IMR-90 (cell line): Measurements from ENCODE around the gene TBPL2. TPM values are rescaled to one million over a fixed set of nuclear protein-coding genes. Genes with fewer than 3 reads are reported as not detected.

ENCODE experiments used
- ATAC-seq: fragments of 200-7000 bp; cut with Tn5 transposase; 2 replicates; pipeline ENCODE4 v1.9.1; 2020; ENCODE audit warnings: low read depth, mild to moderate bottlenecking, moderate library complexity
- BruUV-seq: library from RNA; stranded (reverse); fragments of 400-500 nt; replicated peaks from 2 replicates; lab custom pipeline; 2021; lab: Mats Ljungman, UMichigan
- CTCF ChIA-PET: fragments of 300-600 bp; formaldehyde crosslinking; extraction: SDS; loops from one replicate; lab custom pipeline; 2021; ENCODE audit warnings: antibody characterized with exemption; lab: Yijun Ruan, JAX
- POLR2A ChIA-PET: fragments of 300-600 bp; sonication (Branson Sonifier 250); formaldehyde crosslinking; loops from one replicate; lab custom pipeline; 2022; ENCODE audit warnings: antibody characterized with exemption; ENCODE audit not compliant: unreplicated experiment; lab: Charles Lee
- DNase-seq: peaks from one replicate; pipeline ENCODE4 v3.0.0; 2013
- H2AFZ ChIP-seq: replicated peaks from 2 replicates; pipeline ENCODE3; 2013; ENCODE audit warnings: low read length, mild to moderate bottlenecking; ENCODE audit not compliant: poor library complexity
- H2AK5ac ChIP-seq: 2 replicates; pipeline ENCODE4 v1.6.1; 2013; ENCODE audit warnings: low read depth, low read length, inconsistent platforms
- H2AK9ac ChIP-seq: replicated peaks from 2 replicates; pipeline ENCODE3; 2013; ENCODE audit warnings: mild to moderate bottlenecking, low read depth, low read length, moderate library complexity; ENCODE audit not compliant: poor library complexity
- H2BK120ac ChIP-seq: 2 replicates; pipeline ENCODE4 v1.6.1; 2013; ENCODE audit warnings: low read depth, low read length, inconsistent platforms
- H2BK15ac ChIP-seq: 3 replicates; pipeline ENCODE4 v1.6.1; 2013; ENCODE audit warnings: low read depth, low read length, inconsistent platforms
- H2BK20ac ChIP-seq: 2 replicates; pipeline ENCODE4 v1.6.1; 2013; ENCODE audit warnings: low read depth, mild to moderate bottlenecking, inconsistent platforms, low read length, moderate library complexity
- H2BK5ac ChIP-seq: 2 replicates; pipeline ENCODE4 v1.6.1; 2013; ENCODE audit warnings: mild to moderate bottlenecking, low read depth, low read length, inconsistent platforms; ENCODE audit not compliant: poor library complexity, severe bottlenecking
- H3K14ac ChIP-seq: replicated peaks from 2 replicates; pipeline ENCODE4 v1.6.1; 2013; ENCODE audit warnings: low read depth, low read length, inconsistent platforms
- H3K18ac ChIP-seq: 2 replicates; pipeline ENCODE4 v1.6.1; 2013; ENCODE audit warnings: low read depth, low read length, control low read depth
- H3K23ac ChIP-seq: 2 replicates; pipeline ENCODE4 v1.6.1; 2013; ENCODE audit warnings: low read depth, low read length, inconsistent platforms
- H3K27ac ChIP-seq: 2 replicates; pipeline ENCODE4 v1.5.1; 2013; ENCODE audit warnings: mild to moderate bottlenecking, control low read depth, low read length; ENCODE audit not compliant: insufficient read depth
- H3K27me3 ChIP-seq: 2 replicates; pipeline ENCODE4 v1.6.1; 2013; ENCODE audit warnings: low read length; ENCODE audit not compliant: control insufficient read depth, insufficient read depth
- H3K36me3 ChIP-seq: 2 replicates; pipeline ENCODE4 v1.6.1; 2013; ENCODE audit warnings: low read length, mixed read lengths; ENCODE audit not compliant: control insufficient read depth, insufficient read depth
- H3K4ac ChIP-seq: 2 replicates; pipeline ENCODE4 v1.6.1; 2013; ENCODE audit warnings: low read depth, low read length, inconsistent platforms
- H3K4me1 ChIP-seq: 2 replicates; pipeline ENCODE4 v1.6.1; 2013; ENCODE audit warnings: low read length, mixed read lengths; ENCODE audit not compliant: control insufficient read depth, insufficient read depth
- H3K4me2 ChIP-seq: 2 replicates; pipeline ENCODE4 v1.6.1; 2013; ENCODE audit warnings: low read depth, mild to moderate bottlenecking, control low read depth, low read length, moderate library complexity
- H3K4me3 ChIP-seq: 2 replicates; pipeline ENCODE4 v1.5.1; 2013; ENCODE audit warnings: low read depth, mild to moderate bottlenecking, control low read depth, low read length, moderate library complexity; ENCODE audit not compliant: insufficient read depth
- H3K56ac ChIP-seq: 2 replicates; pipeline ENCODE4 v1.6.1; 2013; ENCODE audit warnings: low read length, inconsistent platforms; ENCODE audit not compliant: insufficient read depth; ENCODE audit errors: extremely low read depth
- H3K79me1 ChIP-seq, 2 experiments: 2 replicates each; pipeline ENCODE4 v1.6.1; 2013; ENCODE audit warnings: low read length in 2 of 2, inconsistent platforms in 1 of 2, low read depth in 1 of 2
- H3K9ac ChIP-seq: 2 replicates; pipeline ENCODE4 v1.6.1; 2013; ENCODE audit warnings: low read depth, low read length, control low read depth
- H3K9me1 ChIP-seq: 2 replicates; pipeline ENCODE4 v1.6.1; 2013; ENCODE audit warnings: low read length, inconsistent platforms; ENCODE audit not compliant: insufficient read depth
- H3K9me3 ChIP-seq: 2 replicates; pipeline ENCODE4 v1.6.1; 2013; ENCODE audit warnings: low read length; ENCODE audit not compliant: control insufficient read depth, insufficient read depth
- H4K20me1 ChIP-seq: 2 replicates; pipeline ENCODE4 v1.6.1; 2013; ENCODE audit warnings: low read length, inconsistent platforms; ENCODE audit not compliant: insufficient read depth
- H4K5ac ChIP-seq: 2 replicates; pipeline ENCODE4 v1.6.1; 2013; ENCODE audit warnings: mild to moderate bottlenecking, low read depth, low read length, control low read depth
- H4K8ac ChIP-seq, 2 experiments: 2 replicates each; pipeline ENCODE4 v1.6.1; 2013; ENCODE audit warnings: low read depth in 2 of 2, low read length in 2 of 2, control low read depth in 1 of 2, inconsistent platforms in 1 of 2
- H4K91ac ChIP-seq: 2 replicates; pipeline ENCODE4 v1.6.1; 2013; ENCODE audit warnings: low read depth, low read length, inconsistent platforms; ENCODE audit not compliant: insufficient read depth
- BHLHE40 ChIP-seq: fragments of 150-350 bp; IDR thresholded peaks from 2 replicates; pipeline ENCODE4 v1.6.1; 2016; ENCODE audit warnings: mild to moderate bottlenecking, low read depth, low read length
- CEBPB ChIP-seq: IDR thresholded peaks from 2 replicates; pipeline ENCODE4 v1.6.1; 2012; ENCODE audit warnings: low read depth, low read length, improper control_type of control experiment
- CHD1 ChIP-seq: IDR thresholded peaks from 2 replicates; pipeline ENCODE4 v1.6.1; 2012; ENCODE audit warnings: low read depth, low read length, improper control_type of control experiment
- FOS ChIP-seq: fragments of 150-350 bp; IDR thresholded peaks from 2 replicates; pipeline ENCODE4 v1.6.1; 2016; ENCODE audit warnings: low read depth, low read length
- NFE2L2 ChIP-seq: fragments of 150-350 bp; IDR thresholded peaks from 2 replicates; pipeline ENCODE4 v1.6.1; 2016; ENCODE audit warnings: low read depth, mild to moderate bottlenecking, low read length
- POLR2A ChIP-seq: IDR thresholded peaks from 2 replicates; pipeline ENCODE4 v1.6.1; 2012; ENCODE audit warnings: mild to moderate bottlenecking, low read depth, low read length
- RCOR1 ChIP-seq: IDR thresholded peaks from 2 replicates; pipeline ENCODE4 v1.6.1; 2012; ENCODE audit warnings: mild to moderate bottlenecking, low read length, improper control_type of control experiment; ENCODE audit not compliant: insufficient replicate concordance
- SMC3 ChIP-seq: fragments of 150-350 bp; IDR thresholded peaks from 2 replicates; pipeline ENCODE4 v1.6.1; 2016; ENCODE audit warnings: low read depth, mild to moderate bottlenecking, antibody characterized with exemption, low read length, moderate library complexity
- WGBS, 2 experiments: methylation state at CpG; one replicate each; pipeline versions ENCODE4 v1.1.5 to v1.1.7; 2013; ENCODE audit warnings: missing lambda C conversion rate in 2 of 2; ENCODE audit not compliant: insufficient read length in 1 of 2; ENCODE audit errors: extremely low coverage in 2 of 2; 5-methylcytosine and 5-hydroxymethylcytosine counted together
- dilution Hi-C: fragments of 300-500 bp; cut with HindIII; formaldehyde crosslinking; loops from one replicate; pipeline ENCODE4 v1.14.3; 2018; ENCODE audit warnings: low sequenced_read_pairs; ENCODE audit not compliant: unreplicated experiment
- in situ Hi-C: fragments of 300-500 bp; cut with MboI; formaldehyde crosslinking; loops from 3 replicates; pipeline ENCODE4 v1.14.3; 2019; ENCODE audit warnings: low sequenced_read_pairs, inconsistent platforms, mixed read lengths
- intact Hi-C: fragments of 100-400 bp; cut with micrococcal nuclease; formaldehyde crosslinking; loops from 2 replicates; pipeline ENCODE4 v1.10.0; 2022
- polyA plus RNA-seq, 3 experiments: library from polyadenylated mRNA; depleted of rRNA; stranded (reverse); fragments of >200 nt; gene quantifications; 2 replicates each; pipeline ENCODE4 v1.2.3, GENCODE V29; 2012; ENCODE audit warnings: low replicate concordance in 1 of 3
- total RNA-seq: library from RNA; depleted of rRNA; stranded (reverse); fragments of >200 nt; gene quantifications from 2 replicates; pipeline ENCODE4 v1.2.3, GENCODE V29; 2012
- TF ChIP-seq, protein P1 (sequence below): conservative IDR thresholded peaks from 2 replicates; pipeline ENCODE4 v1.5.1; 2012; ENCODE audit warnings: mild to moderate bottlenecking, low read depth, low read length, improper control_type of control experiment

Gene TBPL2
- total and polyA plus RNA-seq, 2 of the 4 experiments (the other 2 are of a cell fraction) = not detected

DNA sequence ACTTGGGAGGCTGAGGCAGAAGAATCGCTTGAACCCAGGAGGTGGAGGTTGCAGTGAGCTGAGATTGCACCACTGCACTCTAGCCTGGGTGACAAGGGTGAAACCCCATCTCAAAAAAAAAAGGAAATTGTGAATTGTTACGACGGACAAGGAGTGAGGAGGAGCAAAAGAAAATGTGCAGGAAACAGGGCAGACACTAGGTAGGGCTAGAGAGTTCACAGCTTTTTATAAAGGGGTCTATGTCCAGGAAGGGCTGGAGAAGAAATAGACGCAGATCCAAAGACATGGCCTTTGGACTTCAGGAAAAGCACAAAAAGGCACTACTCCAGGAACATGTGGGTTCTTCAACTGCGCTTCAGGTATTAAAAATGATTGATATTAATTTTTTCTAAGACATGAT is 63.2 kb downstream of the TBPL2 start:
- Histone ChIP-seq H2AK9ac (no peak overlapping the region), H3K4me2 (no peak overlapping the region), H3K36me3 (peaks cover 28% of the 10 kb centered on the region), H4K91ac (no peak overlapping the region), H2BK5ac (no peak overlapping the region), H3K56ac (no peak overlapping the region), H2BK120ac (no peak overlapping the region), H3K27me3 (no peaks in the 10 kb centered on the region), H2AFZ (no peak overlapping the region), H4K20me1 (no peaks in the 10 kb centered on the region), H2AK5ac (no peak overlapping the region), H2BK15ac (no peak overlapping the region), H4K5ac (no peak overlapping the region), H3K27ac (no peak overlapping the region), H3K14ac (no peak overlapping the region), H3K9me1 (peaks cover 3% of the 10 kb centered on the region), H3K79me1 (peaks cover 6 to 14% of the 10 kb centered on the region in 2 experiments; a peak in 2 of 4 replicates), H3K9me3 (no peaks in the 10 kb centered on the region), H3K9ac (no peak overlapping the region), H3K18ac (no peak overlapping the region), H3K4ac (no peak overlapping the region), H3K4me3 (no peak overlapping the region), H4K8ac (no peak overlapping the region), H3K23ac (no peak overlapping the region), H2BK20ac (no peak overlapping the region), H3K4me1 (peaks cover 7% of the 10 kb centered on the region; the same call in 1 of the 2 replicates)
- TF ChIP-seq, protein P1, sequence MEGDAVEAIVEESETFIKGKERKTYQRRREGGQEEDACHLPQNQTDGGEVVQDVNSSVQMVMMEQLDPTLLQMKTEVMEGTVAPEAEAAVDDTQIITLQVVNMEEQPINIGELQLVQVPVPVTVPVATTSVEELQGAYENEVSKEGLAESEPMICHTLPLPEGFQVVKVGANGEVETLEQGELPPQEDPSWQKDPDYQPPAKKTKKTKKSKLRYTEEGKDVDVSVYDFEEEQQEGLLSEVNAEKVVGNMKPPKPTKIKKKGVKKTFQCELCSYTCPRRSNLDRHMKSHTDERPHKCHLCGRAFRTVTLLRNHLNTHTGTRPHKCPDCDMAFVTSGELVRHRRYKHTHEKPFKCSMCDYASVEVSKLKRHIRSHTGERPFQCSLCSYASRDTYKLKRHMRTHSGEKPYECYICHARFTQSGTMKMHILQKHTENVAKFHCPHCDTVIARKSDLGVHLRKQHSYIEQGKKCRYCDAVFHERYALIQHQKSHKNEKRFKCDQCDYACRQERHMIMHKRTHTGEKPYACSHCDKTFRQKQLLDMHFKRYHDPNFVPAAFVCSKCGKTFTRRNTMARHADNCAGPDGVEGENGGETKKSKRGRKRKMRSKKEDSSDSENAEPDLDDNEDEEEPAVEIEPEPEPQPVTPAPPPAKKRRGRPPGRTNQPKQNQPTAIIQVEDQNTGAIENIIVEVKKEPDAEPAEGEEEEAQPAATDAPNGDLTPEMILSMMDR = no peak
- no peak for TF ChIP-seq CHD1
- no peak for TF ChIP-seq FOS
- no peak for TF ChIP-seq CEBPB
- no peak for TF ChIP-seq BHLHE40
- no peak for TF ChIP-seq SMC3
- no peak for TF ChIP-seq RCOR1
- TF ChIP-seq POLR2A = no peak
- TF ChIP-seq NFE2L2 = no peak
- CTCF ChIA-PET = no interaction called here
- no peak for ATAC-seq
- POLR2A ChIA-PET = no interaction called here
- in situ Hi-C loops = no loop called here
- WGBS, 2 experiments = 100% methylated on average over 1 of the region's 5 CpGs; no CpG with 5 or more reads in 1 of the 2 experiments
- dilution Hi-C loops = no loop called here
- DNase-seq = no peak
- intact Hi-C loops = no loop called here
- BruUV-seq = no TSS peak
